Measurements from ENCODE around the gene PSAPL1.

- TF ChIP-seq CTCF (IDR thresholded peaks at IDR 0.05; ENCODE audit: poor library complexity, severe bottlenecking) (no peak), EZH2 (IDR thresholded peaks at IDR 0.05; ENCODE audit: borderline replicate concordance, insufficient read depth, low read length, poor library complexity, severe bottlenecking) (no peak), POLR2AphosphoS5 (IDR thresholded peaks at IDR 0.05) (no peak)
Measured at GRCh38 chr4:7458066-7458425, 23.3 kb upstream of the PSAPL1 start.
